Astrocyte (in vitro differentiated cells and primary cell): ENCODE results near the gene TYSND1. TPM values are rescaled to one million over a fixed set of nuclear protein-coding genes. Genes with fewer than 3 reads are reported as not detected.

ENCODE experiments used
- DNase-seq: peaks from one replicate; pipeline ENCODE4 v3.0.0-alpha.2; 2010; ENCODE audit warnings: low read depth
- FAIRE-seq: peaks from 2 replicates; lab custom pipeline; 2011; peaks lifted over from hg19 to GRCh38; lab: Jason Lieb, UNC
- H2AFZ ChIP-seq: 2 replicates; pipeline ENCODE4 v1.6.0; 2012; ENCODE audit warnings: low read depth, low read length, inconsistent platforms
- H3K27ac ChIP-seq: 2 replicates; pipeline ENCODE4 v1.5.1; 2011; ENCODE audit warnings: low read depth, low read length, inconsistent platforms
- H3K27me3 ChIP-seq: 2 replicates; pipeline ENCODE4 v1.6.0; 2011; ENCODE audit warnings: low read length, inconsistent platforms; ENCODE audit not compliant: insufficient read depth
- H3K36me3 ChIP-seq: 2 replicates; pipeline ENCODE4 v1.5.1; 2011; ENCODE audit warnings: low read length, inconsistent platforms; ENCODE audit not compliant: insufficient read depth
- H3K4me1 ChIP-seq: 2 replicates; pipeline ENCODE4 v1.5.1; 2011; ENCODE audit warnings: low read length, inconsistent platforms; ENCODE audit not compliant: insufficient read depth
- H3K4me2 ChIP-seq: 2 replicates; pipeline ENCODE4 v1.6.0; 2012; ENCODE audit warnings: low read length, inconsistent platforms
- H3K4me3 ChIP-seq: 2 replicates; pipeline ENCODE4 v1.5.1; 2011; ENCODE audit warnings: low read depth, mild to moderate bottlenecking, low read length, inconsistent platforms; ENCODE audit not compliant: insufficient read depth
- H3K79me2 ChIP-seq: 2 replicates; pipeline ENCODE4 v1.6.0; 2012; ENCODE audit warnings: mild to moderate bottlenecking, low read length, inconsistent platforms; ENCODE audit not compliant: insufficient read depth
- H3K9ac ChIP-seq: 2 replicates; pipeline ENCODE4 v1.6.0; 2012; ENCODE audit warnings: mild to moderate bottlenecking, low read length, inconsistent platforms
- H3K9me3 ChIP-seq: 2 replicates; pipeline ENCODE4 v1.5.1; 2012; ENCODE audit warnings: low read depth, mild to moderate bottlenecking, low read length, inconsistent platforms; ENCODE audit not compliant: insufficient read depth
- H4K20me1 ChIP-seq: 2 replicates; pipeline ENCODE4 v1.6.0; 2012; ENCODE audit warnings: low read length, inconsistent platforms; ENCODE audit not compliant: insufficient read depth
- H3K27ac Mint-ChIP-seq: one replicate; pipeline ENCODE4 v1.8.0; 2021; ENCODE audit warnings: mild to moderate bottlenecking, mixed read lengths; ENCODE audit not compliant: unreplicated experiment
- H3K27me3 Mint-ChIP-seq: one replicate; pipeline ENCODE4 v1.8.0; 2021; ENCODE audit warnings: low read depth, mixed read lengths; ENCODE audit not compliant: unreplicated experiment
- H3K36me3 Mint-ChIP-seq: one replicate; pipeline ENCODE4 v1.8.0; 2021; ENCODE audit warnings: low read depth, mixed read lengths; ENCODE audit not compliant: unreplicated experiment
- H3K4me1 Mint-ChIP-seq: one replicate; pipeline ENCODE4 v1.8.0; 2021; ENCODE audit warnings: low read depth, mixed read lengths; ENCODE audit not compliant: unreplicated experiment
- H3K4me3 Mint-ChIP-seq: one replicate; pipeline ENCODE4 v1.8.0; 2021; ENCODE audit warnings: mild to moderate bottlenecking, moderate library complexity, mixed read lengths; ENCODE audit not compliant: unreplicated experiment
- H3K9me3 Mint-ChIP-seq: one replicate; pipeline ENCODE4 v1.8.0; 2021; ENCODE audit warnings: mild to moderate bottlenecking, mixed read lengths; ENCODE audit not compliant: unreplicated experiment
- EZH2 ChIP-seq: IDR thresholded peaks from 2 replicates; pipeline ENCODE4 v1.6.1; 2012; ENCODE audit warnings: mild to moderate bottlenecking, low read length, inconsistent platforms; ENCODE audit not compliant: insufficient read depth
- total RNA-seq: library from RNA; stranded (reverse); gene quantifications from 2 replicates; pipeline ENCODE4 v1.2.1, GENCODE V29; 2021
- TF ChIP-seq, protein P1 (sequence below): IDR thresholded peaks from 2 replicates; pipeline ENCODE4 v1.5.1; 2011; ENCODE audit warnings: low read depth, mild to moderate bottlenecking, inconsistent platforms, low read length, moderate library complexity; ENCODE audit not compliant: insufficient read depth

TYSND1 gene
- total RNA-seq, 1 donor from 2014 or later = 8.9 TPM

DNA sequence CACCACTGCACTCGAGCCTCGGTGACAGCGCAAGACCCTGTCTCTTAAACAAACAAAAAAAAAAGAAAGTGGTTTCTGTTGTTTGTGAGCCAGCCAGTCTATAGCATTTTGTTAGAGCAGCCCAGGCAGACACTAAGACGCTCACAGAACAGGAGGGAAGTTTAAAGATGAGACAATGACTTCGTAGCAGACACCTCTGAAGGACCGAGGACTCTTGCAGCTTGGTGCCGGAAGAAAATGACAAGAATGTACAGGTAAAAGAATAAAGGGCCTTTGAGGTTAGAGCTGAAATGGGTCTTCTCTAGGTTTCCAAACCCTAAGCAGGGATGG is 54.1 kb downstream of the TYSND1 start:
- Histone ChIP-seq H2AFZ (no peak overlapping the region), H4K20me1 (no peaks in the 10 kb centered on the region), H3K9ac (no peak overlapping the region), H3K27ac (no peak overlapping the region), H3K9me3 (no peaks in the 10 kb centered on the region), H3K4me2 (no peak overlapping the region), H3K27me3 (no peaks in the 10 kb centered on the region), H3K4me1 (no peaks in the 10 kb centered on the region), H3K4me3 (no peak overlapping the region), H3K79me2 (no peaks in the 10 kb centered on the region), H3K36me3 (peaks cover 9% of the 10 kb centered on the region)
- H3K36me3 Mint-ChIP-seq = peaks cover 19% of the 10 kb centered on the region
- FAIRE-seq (no peak), DNase-seq (no peak)
- H3K4me3 Mint-ChIP-seq = no peak overlapping the region
- H3K27me3 Mint-ChIP-seq = no peaks in the 10 kb centered on the region
- no peak overlapping the region for H3K27ac Mint-ChIP-seq
- H3K4me1 Mint-ChIP-seq = peaks cover 7% of the 10 kb centered on the region
- TF ChIP-seq, protein P1, sequence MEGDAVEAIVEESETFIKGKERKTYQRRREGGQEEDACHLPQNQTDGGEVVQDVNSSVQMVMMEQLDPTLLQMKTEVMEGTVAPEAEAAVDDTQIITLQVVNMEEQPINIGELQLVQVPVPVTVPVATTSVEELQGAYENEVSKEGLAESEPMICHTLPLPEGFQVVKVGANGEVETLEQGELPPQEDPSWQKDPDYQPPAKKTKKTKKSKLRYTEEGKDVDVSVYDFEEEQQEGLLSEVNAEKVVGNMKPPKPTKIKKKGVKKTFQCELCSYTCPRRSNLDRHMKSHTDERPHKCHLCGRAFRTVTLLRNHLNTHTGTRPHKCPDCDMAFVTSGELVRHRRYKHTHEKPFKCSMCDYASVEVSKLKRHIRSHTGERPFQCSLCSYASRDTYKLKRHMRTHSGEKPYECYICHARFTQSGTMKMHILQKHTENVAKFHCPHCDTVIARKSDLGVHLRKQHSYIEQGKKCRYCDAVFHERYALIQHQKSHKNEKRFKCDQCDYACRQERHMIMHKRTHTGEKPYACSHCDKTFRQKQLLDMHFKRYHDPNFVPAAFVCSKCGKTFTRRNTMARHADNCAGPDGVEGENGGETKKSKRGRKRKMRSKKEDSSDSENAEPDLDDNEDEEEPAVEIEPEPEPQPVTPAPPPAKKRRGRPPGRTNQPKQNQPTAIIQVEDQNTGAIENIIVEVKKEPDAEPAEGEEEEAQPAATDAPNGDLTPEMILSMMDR = no peak
- TF ChIP-seq EZH2 = no peak
- H3K9me3 Mint-ChIP-seq = no peaks in the 10 kb centered on the region

DNA sequence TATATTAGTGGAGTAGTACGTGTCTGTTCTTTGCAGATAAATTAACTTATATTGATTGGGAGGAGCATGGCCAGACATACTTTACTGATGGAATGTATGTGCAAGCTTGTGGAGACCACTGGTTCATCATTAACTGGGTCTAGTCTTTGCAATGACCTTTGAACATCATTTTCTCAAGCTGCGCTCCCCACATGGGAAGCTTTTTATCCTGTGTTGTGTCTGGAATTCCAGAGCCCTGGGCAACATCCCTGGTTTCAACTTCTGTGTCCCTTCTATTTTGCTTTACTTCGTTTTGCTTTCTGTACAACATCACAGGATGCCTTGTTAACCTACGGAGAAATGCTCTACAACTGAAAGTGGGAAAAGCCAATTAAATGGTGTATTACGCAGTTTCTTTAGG is 55.5 kb downstream of the TYSND1 start:
- Histone ChIP-seq H3K27ac (no peak overlapping the region), H3K9ac (no peak overlapping the region), H3K9me3 (no peaks in the 10 kb centered on the region), H2AFZ (no peak overlapping the region), H3K79me2 (no peaks in the 10 kb centered on the region), H3K4me3 (no peak overlapping the region), H3K36me3 (peaks cover 9% of the 10 kb centered on the region), H3K27me3 (no peaks in the 10 kb centered on the region), H4K20me1 (no peaks in the 10 kb centered on the region), H3K4me2 (no peak overlapping the region), H3K4me1 (no peaks in the 10 kb centered on the region)
- Mint-ChIP-seq H3K36me3 (peaks cover 19% of the 10 kb centered on the region), H3K27ac (peak overlapping the region; percentile 7), H3K9me3 (no peaks in the 10 kb centered on the region), H3K27me3 (no peaks in the 10 kb centered on the region), H3K4me1 (peaks cover 7% of the 10 kb centered on the region), H3K4me3 (no peak overlapping the region)
- FAIRE-seq (no peak), DNase-seq (no peak)
- TF ChIP-seq EZH2 = no peak
- TF ChIP-seq, protein P1 = no peak

DNA sequence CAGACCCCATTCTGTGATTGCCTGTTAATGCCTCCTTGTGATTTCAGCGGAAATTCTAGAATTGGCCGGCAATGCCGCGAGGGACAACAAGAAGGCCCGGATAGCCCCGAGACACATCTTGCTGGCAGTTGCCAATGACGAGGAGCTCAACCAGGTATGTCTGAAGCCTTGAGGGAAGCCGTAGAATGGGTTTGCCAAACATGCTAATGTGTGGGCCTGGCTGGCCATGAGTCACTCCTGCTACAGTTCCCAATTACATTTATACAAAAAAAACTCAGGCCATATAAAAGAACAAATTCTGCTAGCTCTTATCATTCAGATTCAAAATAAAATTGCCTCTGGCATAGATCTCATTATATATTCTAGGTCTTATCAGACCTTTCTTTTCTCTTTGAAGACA is 56.5 kb downstream of the TYSND1 start:
- no peaks in the 10 kb centered on the region for H3K27me3 ChIP-seq
- H3K4me3 ChIP-seq = no peak overlapping the region
- no peaks in the 10 kb centered on the region for H3K9me3 Mint-ChIP-seq
- peaks cover 14% of the 10 kb centered on the region for H3K36me3 Mint-ChIP-seq
- no peak overlapping the region for H3K4me2 ChIP-seq
- no peak overlapping the region for H3K4me3 Mint-ChIP-seq
- H3K36me3 ChIP-seq = peaks cover 2% of the 10 kb centered on the region
- H3K9ac ChIP-seq = no peak overlapping the region
- H4K20me1 ChIP-seq = no peaks in the 10 kb centered on the region
- H3K4me1 Mint-ChIP-seq = peaks cover 7% of the 10 kb centered on the region
- H2AFZ ChIP-seq = no peak overlapping the region
- DNase-seq = peak; percentile 14
- H3K9me3 ChIP-seq = no peaks in the 10 kb centered on the region
- TF ChIP-seq, protein P1 = no peak
- TF ChIP-seq EZH2 = no peak
- H3K79me2 ChIP-seq = no peaks in the 10 kb centered on the region
- no peaks in the 10 kb centered on the region for H3K4me1 ChIP-seq
- H3K27me3 Mint-ChIP-seq = no peaks in the 10 kb centered on the region
- H3K27ac Mint-ChIP-seq = peak overlapping the region; percentile 43
- no peak for FAIRE-seq
- no peak overlapping the region for H3K27ac ChIP-seq
